ENCODE data around the gene ABHD17A. TPM values are rescaled to one million over a fixed set of nuclear protein-coding genes. Genes with fewer than 3 reads are reported as not detected.
A peak's percentile ranks its signal among the peaks of the same experiment; 100 is the strongest.

Gene ABHD17A
- total RNA-seq, 1 donor from 2014 or later = 76.4 TPM

DNA sequence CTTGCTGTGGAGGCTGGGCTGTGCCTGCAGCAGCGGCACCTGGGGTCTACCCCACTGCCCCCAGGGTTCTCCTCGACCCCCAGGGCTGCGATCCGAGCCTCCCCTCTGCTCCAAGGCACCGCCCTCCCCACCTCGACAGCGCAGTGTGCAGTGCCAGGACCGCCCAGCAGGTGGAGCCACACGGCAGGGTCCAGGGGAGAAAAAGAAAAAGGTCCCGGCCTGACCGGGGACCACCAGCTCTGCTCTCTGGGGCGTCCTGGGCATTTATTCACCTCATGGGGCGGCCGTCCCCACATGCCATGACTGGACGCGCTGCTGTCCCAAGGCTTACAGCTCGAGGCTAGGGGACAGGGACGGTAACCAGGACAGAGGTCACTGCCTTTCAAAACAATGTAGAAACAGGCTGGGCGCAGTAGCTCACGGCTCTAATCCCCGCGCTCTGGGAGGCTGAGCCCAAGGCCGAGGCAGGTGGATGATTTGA is 47.6 kb downstream of the ABHD17A start:
- ATAC-seq = peak; percentile 52 to 65
- intact Hi-C loops (cut with DNase I) = no loop called here
- H3K4me1 ChIP-seq = peaks cover 67% of the 10 kb centered on the region
- DNase-seq = no peak
- H3K27me3 ChIP-seq (ENCODE audit: low read depth) = no peaks in the 10 kb centered on the region
- TF ChIP-seq, protein P1, sequence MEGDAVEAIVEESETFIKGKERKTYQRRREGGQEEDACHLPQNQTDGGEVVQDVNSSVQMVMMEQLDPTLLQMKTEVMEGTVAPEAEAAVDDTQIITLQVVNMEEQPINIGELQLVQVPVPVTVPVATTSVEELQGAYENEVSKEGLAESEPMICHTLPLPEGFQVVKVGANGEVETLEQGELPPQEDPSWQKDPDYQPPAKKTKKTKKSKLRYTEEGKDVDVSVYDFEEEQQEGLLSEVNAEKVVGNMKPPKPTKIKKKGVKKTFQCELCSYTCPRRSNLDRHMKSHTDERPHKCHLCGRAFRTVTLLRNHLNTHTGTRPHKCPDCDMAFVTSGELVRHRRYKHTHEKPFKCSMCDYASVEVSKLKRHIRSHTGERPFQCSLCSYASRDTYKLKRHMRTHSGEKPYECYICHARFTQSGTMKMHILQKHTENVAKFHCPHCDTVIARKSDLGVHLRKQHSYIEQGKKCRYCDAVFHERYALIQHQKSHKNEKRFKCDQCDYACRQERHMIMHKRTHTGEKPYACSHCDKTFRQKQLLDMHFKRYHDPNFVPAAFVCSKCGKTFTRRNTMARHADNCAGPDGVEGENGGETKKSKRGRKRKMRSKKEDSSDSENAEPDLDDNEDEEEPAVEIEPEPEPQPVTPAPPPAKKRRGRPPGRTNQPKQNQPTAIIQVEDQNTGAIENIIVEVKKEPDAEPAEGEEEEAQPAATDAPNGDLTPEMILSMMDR (IDR thresholded peaks at IDR 0.05) = peak; percentile 88
- H3K4me3 ChIP-seq = no peak overlapping the region
- no peaks in the 10 kb centered on the region for H3K9me3 ChIP-seq
- peaks cover 15% of the 10 kb centered on the region for H3K36me3 ChIP-seq
- no peak overlapping the region for H3K27ac ChIP-seq

DNA sequence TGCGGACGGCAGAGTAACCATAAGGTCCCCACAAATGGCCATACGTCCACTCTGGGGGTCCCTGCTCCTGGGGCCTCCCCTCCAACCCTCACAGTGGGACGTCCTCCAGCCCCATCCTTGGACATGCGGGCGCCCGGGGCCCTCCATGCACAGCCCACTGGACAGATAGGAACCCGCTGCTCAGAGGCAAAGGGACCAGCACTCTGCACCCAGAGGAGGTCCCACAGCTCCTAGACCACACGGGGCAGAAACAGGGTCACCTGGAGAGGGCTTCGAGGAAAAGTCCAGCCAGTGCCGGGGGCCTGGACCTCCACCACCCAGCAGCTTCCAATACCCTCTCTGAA is 48.1 kb downstream of the ABHD17A start:
- Histone ChIP-seq H3K36me3 (peaks cover 15% of the 10 kb centered on the region), H3K9me3 (no peaks in the 10 kb centered on the region), H3K4me1 (peaks cover 62% of the 10 kb centered on the region), H3K27me3 (ENCODE audit: low read depth) (no peaks in the 10 kb centered on the region), H3K4me3 (no peak overlapping the region), H3K27ac (no peak overlapping the region)
- TF ChIP-seq, protein P1 (IDR thresholded peaks at IDR 0.05) = no peak
- no peak for DNase-seq
- no peak for ATAC-seq
- intact Hi-C loops (cut with DNase I) = no loop called here

DNA sequence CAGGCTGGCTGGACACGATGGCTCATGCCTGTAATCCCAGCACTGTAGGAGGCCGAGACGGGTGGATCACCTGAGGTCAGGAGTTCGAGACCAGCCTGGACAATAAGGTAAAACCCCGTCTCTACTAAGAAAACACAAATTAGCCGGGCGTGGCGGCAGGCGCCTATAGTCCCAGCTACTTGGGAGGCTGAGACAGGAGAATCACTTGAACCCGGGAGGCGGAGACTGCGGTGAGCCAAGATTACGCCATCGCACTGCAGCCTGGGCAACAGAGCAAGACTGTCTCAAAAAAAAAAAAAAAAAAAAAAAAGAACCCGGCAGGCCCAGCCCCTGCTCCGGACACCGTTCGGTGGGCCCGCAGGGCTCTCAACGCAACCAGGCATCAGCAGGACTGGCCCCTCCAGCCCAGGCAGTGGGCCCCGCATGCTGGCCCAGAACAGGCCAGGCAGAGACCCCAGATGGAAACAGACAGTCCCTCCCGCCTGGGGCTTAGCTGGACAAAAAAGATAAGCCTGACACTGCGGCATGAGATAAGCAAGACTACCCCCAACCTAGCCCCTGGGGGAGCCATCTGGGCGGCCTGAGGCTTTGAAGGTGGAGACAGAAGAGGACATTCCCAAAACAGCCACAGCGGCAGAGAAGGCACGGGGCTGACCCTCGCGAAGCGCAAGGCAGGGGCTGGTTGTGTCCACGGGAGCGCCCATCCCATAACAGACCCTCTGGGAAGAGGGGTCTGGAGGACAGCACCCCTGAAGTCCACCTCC is 48.7 kb downstream of the ABHD17A start:
- Histone ChIP-seq H3K27ac (no peak overlapping the region), H3K27me3 (ENCODE audit: low read depth) (no peaks in the 10 kb centered on the region), H3K9me3 (no peaks in the 10 kb centered on the region), H3K4me1 (peaks cover 59% of the 10 kb centered on the region), H3K36me3 (peaks cover 15% of the 10 kb centered on the region), H3K4me3 (no peak overlapping the region)
- intact Hi-C loops (cut with DNase I) = no loop called here
- DNase-seq (no peak), ATAC-seq (no peak)
- TF ChIP-seq, protein P1 (IDR thresholded peaks at IDR 0.05) = no peak

DNA sequence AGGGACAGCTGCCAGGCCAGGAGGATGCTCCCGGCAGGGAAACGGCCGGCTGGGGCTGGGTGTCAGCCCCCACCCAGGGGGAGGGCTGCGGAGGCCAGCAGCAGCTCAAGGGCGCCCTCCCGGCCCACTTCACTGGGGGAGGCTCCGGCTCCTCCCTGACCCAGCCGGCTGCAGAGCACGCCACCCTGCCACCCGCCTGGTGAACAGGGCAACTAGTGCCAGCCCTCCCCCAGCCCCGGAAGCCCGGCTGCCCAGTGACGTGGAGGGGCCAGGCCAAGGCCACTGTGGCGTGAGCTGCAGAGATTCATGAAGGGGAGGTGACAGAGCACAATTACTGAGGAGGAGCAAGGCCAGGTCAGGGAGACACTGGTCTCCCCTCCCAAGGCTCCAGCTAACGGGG is 51.8 kb downstream of the ABHD17A start:
- Histone ChIP-seq H3K27me3 (ENCODE audit: low read depth) (no peaks in the 10 kb centered on the region), H3K27ac (no peak overlapping the region), H3K36me3 (peaks cover 15% of the 10 kb centered on the region), H3K4me1 (peaks cover 35% of the 10 kb centered on the region), H3K9me3 (no peaks in the 10 kb centered on the region), H3K4me3 (no peak overlapping the region)
- ATAC-seq (peak in 1 of 2 donors; percentile 13), DNase-seq (no peak)
- TF ChIP-seq, protein P1 (IDR thresholded peaks at IDR 0.05) = no peak
- intact Hi-C loops (cut with DNase I) = no loop called here

- TF ChIP-seq, protein P1 (IDR thresholded peaks at IDR 0.05) = no peak
- H3K36me3 ChIP-seq = peaks cover 28% of the 10 kb centered on the region
- H3K4me1 ChIP-seq = peaks cover 26% of the 10 kb centered on the region
- ATAC-seq (no peak), DNase-seq (no peak)
- H3K4me3 ChIP-seq = no peak overlapping the region
- intact Hi-C loops (cut with DNase I) = no loop called here
- no peak overlapping the region for H3K27ac ChIP-seq
- H3K27me3 ChIP-seq (ENCODE audit: low read depth) = no peaks in the 10 kb centered on the region
- no peaks in the 10 kb centered on the region for H3K9me3 ChIP-seq
These were observed 53.1 kb downstream of the ABHD17A start for GRCh38 chr19:1832046-1832663.

Measured in lower lobe of right lung (tissue), 2 donors.